Stimulated activated CD4-positive, alpha-beta T cell treated with anti-CD3 and anti-CD28 coated beads, Interleukin-12 subunit alpha, Interleukin-12 subunit beta, amount 100 ng/mL, for 24 hours (primary cell): ENCODE results near the gene ESRP2.

Source experiments
- DNase-seq, 2 experiments: peaks; one replicate each; pipeline ENCODE4 v3.0.0-alpha.2; 2020; ENCODE audit warnings: low read depth in 2 of 2

ESRP2 gene

GRCh38 chr16:68237243-68238028, 1.5 kb upstream of the ESRP2 start:
- DNase-seq = peak; percentile 86 to 93

GRCh38 chr16:68236826-68237242, 907 bp upstream of the ESRP2 start:
- DNase-seq = no peak

GRCh38 chr16:68236137-68236825, 354 bp upstream of the ESRP2 start:
- peak in 1 of 2 experiments; percentile 23 for DNase-seq

- DNase-seq = no peak
These were observed 630 bp downstream of the ESRP2 start for GRCh38 chr16:68235108-68235886.

- no peak for DNase-seq
These were observed 1.5 kb downstream of the ESRP2 start for GRCh38 chr16:68234188-68235107.

GRCh38 chr16:68233835-68234187, 2.1 kb downstream of the ESRP2 start:
- no peak for DNase-seq

- no peak for DNase-seq
These were observed 2.7 kb downstream of the ESRP2 start for GRCh38 chr16:68233085-68233834.

- DNase-seq = no peak
These were observed 3.6 kb downstream of the ESRP2 start for GRCh38 chr16:68232335-68232734.

- DNase-seq = no peak
These were observed 4.4 kb downstream of the ESRP2 start for GRCh38 chr16:68231384-68232136.

- no peak for DNase-seq
These were observed 5.0 kb downstream of the ESRP2 start for GRCh38 chr16:68230956-68231355.

- DNase-seq = no peak
These were observed 5.8 kb downstream of the ESRP2 start for GRCh38 chr16:68230176-68230571.

GRCh38 chr16:68229431-68230175, 6.3 kb downstream of the ESRP2 start:
- no peak for DNase-seq

- no peak for DNase-seq
These were observed 7.3 kb downstream of the ESRP2 start for GRCh38 chr16:68228652-68229051.

- DNase-seq = no peak
These were observed 7.9 kb downstream of the ESRP2 start for GRCh38 chr16:68227850-68228553.

- no peak for DNase-seq
These were observed 8.6 kb downstream of the ESRP2 start for GRCh38 chr16:68227183-68227793.

GRCh38 chr16:68226116-68226515, 9.8 kb downstream of the ESRP2 start:
- no peak for DNase-seq

GRCh38 chr16:68223072-68223471, 12.9 kb downstream of the ESRP2 start:
- no peak for DNase-seq

- DNase-seq = no peak
These were observed 16.1 kb downstream of the ESRP2 start for GRCh38 chr16:68219725-68220351.
